Pons (tissue), 1 donor: ENCODE measurements around the gene CALCOCO2.

ENCODE experiments used
- DNase-seq: peaks from one replicate; pipeline ENCODE4 v3.0.0-alpha.2; 2016; ENCODE audit warnings: low spot score

Gene CALCOCO2

GRCh38 chr17:48873696-48874443, 43.0 kb downstream of the CALCOCO2 start:
- DNase-seq, result no peak

- DNase-seq, result peak; percentile 78
These were observed 48.4 kb downstream of the CALCOCO2 start for GRCh38 chr17:48878920-48879898.

- no peak for DNase-seq
These were observed 51.4 kb downstream of the CALCOCO2 start for GRCh38 chr17:48882272-48882671.

GRCh38 chr17:48883171-48883570, 52.3 kb downstream of the CALCOCO2 start:
- DNase-seq, result no peak

GRCh38 chr17:48890086-48890485, 59.3 kb downstream of the CALCOCO2 start:
- no peak for DNase-seq

GRCh38 chr17:48892940-48893645, 62.3 kb downstream of the CALCOCO2 start:
- no peak for DNase-seq

GRCh38 chr17:48893646-48894508, 63.0 kb downstream of the CALCOCO2 start:
- DNase-seq, result no peak

- no peak for DNase-seq
These were observed 64.1 kb downstream of the CALCOCO2 start for GRCh38 chr17:48894886-48895285.

- DNase-seq, result no peak
These were observed 70.4 kb downstream of the CALCOCO2 start for GRCh38 chr17:48901241-48901640.

GRCh38 chr17:48903401-48903800, 72.6 kb downstream of the CALCOCO2 start:
- no peak for DNase-seq

- DNase-seq, result no peak
These were observed 73.6 kb downstream of the CALCOCO2 start for GRCh38 chr17:48904428-48904827.

- DNase-seq, result no peak
These were observed 75.2 kb downstream of the CALCOCO2 start for GRCh38 chr17:48905987-48906515.

- DNase-seq, result no peak
These were observed 76.8 kb downstream of the CALCOCO2 start for GRCh38 chr17:48907713-48908046.

GRCh38 chr17:48908047-48908843, 77.4 kb downstream of the CALCOCO2 start, which contains the start of gene UBE2Z:
UBE2Z (plus strand) TSS chr17:48908407; CDS start chr17:48908504, 97 bp downstream.
- peak; percentile 96 for DNase-seq

GRCh38 chr17:48908853-48909394, 78.1 kb downstream of the CALCOCO2 start:
- peak; percentile 49 for DNase-seq

GRCh38 chr17:48909783-48910182, 78.9 kb downstream of the CALCOCO2 start:
- peak; percentile 37 for DNase-seq

GRCh38 chr17:48910370-48910769, 79.5 kb downstream of the CALCOCO2 start:
- DNase-seq, result peak; percentile 94

- no peak for DNase-seq
These were observed 81.6 kb downstream of the CALCOCO2 start for GRCh38 chr17:48912476-48912875.
